Measurements from ENCODE around the gene SGO2.
"Not testable (repeated sequence)": the region's sequence is repeated elsewhere in the genome, so short reads cannot be mapped to it uniquely, and the experiment has no call there.

The SGO2 gene

GRCh38 chr2:200625958-200626363 is 100.0 kb downstream of the SGO2 start:
- no peak overlapping the region for H3K4me3 ChIP-seq (ENCODE audit: low read length)
- no peak for TF ChIP-seq CTCF (conservative IDR thresholded peaks at IDR 0.05; ENCODE audit: low read depth, low read length)
- DNase-seq (ENCODE audit: low read depth) = peak; percentile 54

GRCh38 chr2:200627110-200627770 is 101.2 kb downstream of the SGO2 start:
- TF ChIP-seq CTCF (conservative IDR thresholded peaks at IDR 0.05; ENCODE audit: low read depth, low read length) = no peak

GRCh38 chr2:200628461-200628860 is 102.5 kb downstream of the SGO2 start:
- DNase-seq (ENCODE audit: low read depth) = not testable (repeated sequence)

More at GRCh38 chr2:200627110-200627770, 101.2 kb downstream of the SGO2 start:
- H3K4me3 ChIP-seq (ENCODE audit: low read length) = no peak overlapping the region
- DNase-seq (ENCODE audit: low read depth) = no peak

GRCh38 chr2:200631287-200631686 is 105.3 kb downstream of the SGO2 start:
- no peak for TF ChIP-seq CTCF (conservative IDR thresholded peaks at IDR 0.05; ENCODE audit: low read depth, low read length)
- DNase-seq (ENCODE audit: low read depth) = no peak
- no peak overlapping the region for H3K4me3 ChIP-seq (ENCODE audit: low read length)

More at GRCh38 chr2:200628461-200628860, 102.5 kb downstream of the SGO2 start:
- not testable (repeated sequence) for H3K4me3 ChIP-seq (ENCODE audit: low read length)

Data from retinal pigment epithelial cell (primary cell).